Suprapubic skin (tissue), 4 donors: ENCODE data around the gene NPW.

Source experiments
- EP300 ChIP-seq: sonication (generic); formaldehyde crosslinking; IDR thresholded peaks from one replicate; pipeline ENCODE4 v1.6.1; 2017; ENCODE audit warnings: antibody characterized with exemption
- POLR2A ChIP-seq, 2 donors: fragments of 450-650 bp; IDR thresholded peaks; one replicate each; pipeline ENCODE4 v1.6.1; 2017; ENCODE audit warnings: antibody characterized with exemption in 2 of 2, mild to moderate bottlenecking in 2 of 2, moderate library complexity in 2 of 2
- POLR2AphosphoS5 ChIP-seq, 3 donors: sonication (generic); formaldehyde crosslinking; IDR thresholded peaks; one replicate each; pipeline ENCODE4 v1.6.1; 2017; ENCODE audit warnings: antibody characterized with exemption in 3 of 3
- TF ChIP-seq, protein P1 (sequence below), 2 donors: fragments of 200-600 bp in 1 of 2; fragments of 450-650 bp in 1 of 2; sonication (generic) in 1 of 2; IDR thresholded peaks; one replicate each; pipeline ENCODE4 v1.5.1; 2016 to 2019; ENCODE audit warnings: antibody characterized with exemption in 2 of 2, mild to moderate bottlenecking in 1 of 2, moderate library complexity in 1 of 2

GRCh38 chr16:2063861-2064260 is 44.3 kb downstream of the NPW start:
- TF ChIP-seq, protein P1, sequence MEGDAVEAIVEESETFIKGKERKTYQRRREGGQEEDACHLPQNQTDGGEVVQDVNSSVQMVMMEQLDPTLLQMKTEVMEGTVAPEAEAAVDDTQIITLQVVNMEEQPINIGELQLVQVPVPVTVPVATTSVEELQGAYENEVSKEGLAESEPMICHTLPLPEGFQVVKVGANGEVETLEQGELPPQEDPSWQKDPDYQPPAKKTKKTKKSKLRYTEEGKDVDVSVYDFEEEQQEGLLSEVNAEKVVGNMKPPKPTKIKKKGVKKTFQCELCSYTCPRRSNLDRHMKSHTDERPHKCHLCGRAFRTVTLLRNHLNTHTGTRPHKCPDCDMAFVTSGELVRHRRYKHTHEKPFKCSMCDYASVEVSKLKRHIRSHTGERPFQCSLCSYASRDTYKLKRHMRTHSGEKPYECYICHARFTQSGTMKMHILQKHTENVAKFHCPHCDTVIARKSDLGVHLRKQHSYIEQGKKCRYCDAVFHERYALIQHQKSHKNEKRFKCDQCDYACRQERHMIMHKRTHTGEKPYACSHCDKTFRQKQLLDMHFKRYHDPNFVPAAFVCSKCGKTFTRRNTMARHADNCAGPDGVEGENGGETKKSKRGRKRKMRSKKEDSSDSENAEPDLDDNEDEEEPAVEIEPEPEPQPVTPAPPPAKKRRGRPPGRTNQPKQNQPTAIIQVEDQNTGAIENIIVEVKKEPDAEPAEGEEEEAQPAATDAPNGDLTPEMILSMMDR (IDR thresholded peaks at IDR 0.05) = no peak
- no peak for TF ChIP-seq POLR2A (IDR thresholded peaks at IDR 0.05)
- TF ChIP-seq EP300 = no peak
- TF ChIP-seq POLR2AphosphoS5 (IDR thresholded peaks at IDR 0.05) = no peak
